HG02610 (cell line): Measurements from ENCODE around the gene ZNF322.

Experiments
- ATAC-seq: cut with Tn5 transposase; IDR thresholded peaks from one replicate; pipeline ENCODE4 v1.9.1; 2021; ENCODE audit warnings: mild to moderate bottlenecking, moderate library complexity; ENCODE audit not compliant: unreplicated experiment

ZNF322 gene

DNA sequence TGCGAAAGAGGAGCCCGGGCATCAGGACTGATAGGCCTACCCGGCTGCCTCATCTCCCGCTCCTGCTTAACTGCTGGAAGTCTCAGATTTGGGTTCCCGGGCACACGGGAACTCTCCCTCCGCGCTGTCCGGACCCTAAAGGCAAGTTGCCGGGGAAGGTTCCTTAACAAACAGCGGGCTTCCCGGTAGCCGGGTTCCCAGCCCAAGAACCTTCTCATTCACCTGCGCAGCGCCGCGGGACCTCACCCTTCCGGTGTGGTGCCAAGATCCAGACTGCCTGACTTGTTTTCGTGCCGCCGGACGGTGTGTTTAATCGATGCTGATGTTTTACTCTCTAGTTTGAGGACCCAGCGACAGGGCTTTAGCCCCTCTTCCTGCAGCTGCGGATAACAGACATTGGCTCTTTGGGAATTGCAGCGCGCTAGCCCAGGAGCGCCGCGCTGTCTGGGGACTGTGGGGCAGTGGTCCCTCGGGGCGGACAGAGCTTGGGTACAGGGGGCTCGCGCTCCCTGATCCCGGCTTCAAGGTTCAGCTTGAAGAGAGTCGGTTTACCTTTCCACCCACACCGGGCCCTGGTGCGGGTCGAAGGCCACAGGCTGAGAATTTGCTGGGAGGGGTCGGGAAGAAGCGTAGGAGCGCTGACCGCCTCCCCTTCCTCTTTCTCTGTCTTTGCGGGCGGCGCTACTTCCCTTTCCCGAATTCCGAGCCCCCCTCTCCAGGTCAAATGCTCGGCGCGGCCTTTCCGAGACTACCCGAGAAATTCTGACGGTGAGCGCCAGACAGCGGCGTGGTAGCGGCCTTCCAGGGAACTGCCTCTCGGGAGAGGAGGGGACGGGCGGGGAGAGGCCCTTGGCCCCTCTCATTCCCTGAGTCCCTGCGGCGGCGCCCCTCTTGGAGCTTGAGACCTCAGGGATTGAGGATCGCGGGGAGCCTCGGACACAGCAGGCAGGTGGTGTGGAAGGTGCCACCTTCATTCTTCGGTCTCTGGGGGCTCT lies 45.6 kb downstream of the ZNF322 start:
- no peak for ATAC-seq

GRCh38 chr6:26613201-26613600 lies 46.3 kb downstream of the ZNF322 start:
- ATAC-seq = no peak

DNA sequence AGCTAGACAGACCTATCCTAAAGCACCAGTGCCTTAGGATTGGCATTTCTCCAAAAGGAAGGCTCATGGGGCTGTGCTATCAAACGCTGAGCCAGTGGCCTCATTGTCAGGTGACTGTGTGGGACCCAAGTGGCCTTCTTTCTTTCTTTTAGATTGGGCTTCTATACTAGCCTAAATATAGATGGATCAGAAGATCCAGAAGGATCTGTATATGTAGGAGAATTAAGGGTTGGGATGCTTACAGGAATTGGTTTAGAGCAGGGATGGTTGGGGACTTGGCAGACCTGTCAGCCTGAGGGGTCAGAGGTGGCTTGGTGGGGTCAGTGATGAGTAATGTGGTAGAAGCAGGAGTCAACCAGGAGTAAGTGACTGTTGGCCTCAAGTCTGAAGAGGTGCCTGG lies 47.9 kb downstream of the ZNF322 start:
- ATAC-seq = no peak

DNA sequence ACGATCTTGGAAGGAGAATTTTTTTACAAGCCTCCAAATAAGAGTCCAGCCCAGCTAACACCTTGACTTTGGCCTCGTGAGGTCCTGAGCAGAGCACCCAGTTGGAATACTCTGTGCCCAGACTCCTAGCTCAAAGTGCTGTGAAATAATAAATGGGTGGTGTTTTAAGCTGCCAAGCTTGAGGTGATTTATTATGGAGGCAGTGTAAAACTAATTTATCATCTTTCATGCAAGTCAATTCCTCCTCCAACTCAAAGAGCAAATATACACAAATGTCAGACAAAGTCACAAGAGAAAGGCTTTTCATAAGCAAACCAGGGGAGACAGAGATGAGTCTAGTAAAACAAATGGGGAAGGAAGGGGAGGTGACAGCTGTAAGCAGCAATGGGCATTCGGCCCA lies 50.1 kb downstream of the ZNF322 start:
- no peak for ATAC-seq

DNA sequence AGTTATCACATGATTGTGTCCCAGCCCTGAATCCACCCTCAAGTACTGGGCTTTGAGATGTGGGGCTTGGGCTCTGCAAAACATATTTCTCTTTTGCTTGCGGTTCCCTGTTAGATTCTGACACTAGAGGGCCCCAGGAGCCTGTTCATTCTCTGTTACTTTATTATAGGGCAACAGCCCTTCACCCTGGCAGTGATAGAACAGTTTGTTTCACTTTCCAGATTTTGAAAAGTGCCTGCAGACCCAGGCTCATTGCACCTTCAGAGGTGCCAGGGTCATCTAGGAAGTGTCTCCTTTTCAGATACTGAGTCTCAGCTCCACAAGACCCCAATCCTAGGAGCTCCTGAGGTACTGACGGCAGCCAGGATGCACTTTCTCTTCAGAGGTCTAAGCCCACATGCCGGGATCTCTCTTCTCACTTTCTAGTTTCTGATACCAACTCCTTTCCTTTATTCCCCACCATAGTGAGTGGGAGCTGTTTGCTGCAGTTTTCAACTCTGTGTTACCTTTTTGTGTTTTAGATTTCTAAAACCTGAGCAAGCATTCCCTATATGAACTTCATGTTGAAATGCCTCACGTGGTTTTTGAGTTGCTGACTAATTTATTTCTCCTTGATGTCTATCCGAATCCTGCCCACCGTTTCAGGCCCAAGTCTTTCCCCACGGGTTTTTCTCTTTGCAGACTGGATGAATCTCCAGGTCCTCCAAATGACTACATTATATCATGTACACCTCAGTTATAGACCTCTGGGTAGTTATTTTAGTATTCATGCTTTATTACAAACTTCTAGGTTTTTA lies 51.9 kb downstream of the ZNF322 start:
- peak; percentile 82 for ATAC-seq

GRCh38 chr6:26604797-26605196 lies 54.7 kb downstream of the ZNF322 start:
- ATAC-seq = no peak

DNA sequence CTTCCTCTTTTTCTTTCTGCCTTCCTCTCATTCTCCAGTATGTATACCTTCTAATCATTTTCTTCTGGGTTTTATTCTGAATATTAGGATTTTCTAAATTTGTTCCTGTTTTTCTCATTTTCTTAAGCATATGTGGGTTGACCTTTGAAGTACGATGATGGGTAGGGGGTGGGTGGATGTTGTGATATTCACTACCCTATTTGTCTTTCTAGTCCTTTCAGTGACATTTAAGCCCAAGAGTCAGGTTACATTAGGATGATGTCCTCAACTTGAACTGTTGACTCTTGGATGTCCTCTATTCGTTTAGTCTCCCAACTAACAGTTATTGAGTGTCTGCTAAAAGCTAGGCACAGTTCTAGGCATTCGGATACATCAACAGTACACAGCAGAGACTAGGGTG lies 55.5 kb downstream of the ZNF322 start:
- no peak for ATAC-seq

GRCh38 chr6:26602262-26602661 lies 57.3 kb downstream of the ZNF322 start:
- no peak for ATAC-seq

- ATAC-seq = no peak
Observed at GRCh38 chr6:26600759-26601158, 58.8 kb downstream of the ZNF322 start.

- no peak for ATAC-seq
Observed at GRCh38 chr6:26599591-26599990, 60.0 kb downstream of the ZNF322 start.

GRCh38 chr6:26599134-26599533 lies 60.4 kb downstream of the ZNF322 start:
- no peak for ATAC-seq

- no peak for ATAC-seq
Observed at GRCh38 chr6:26598267-26598666, 61.3 kb downstream of the ZNF322 start.

GRCh38 chr6:26597821-26598220 lies 61.7 kb downstream of the ZNF322 start:
- no peak for ATAC-seq

DNA sequence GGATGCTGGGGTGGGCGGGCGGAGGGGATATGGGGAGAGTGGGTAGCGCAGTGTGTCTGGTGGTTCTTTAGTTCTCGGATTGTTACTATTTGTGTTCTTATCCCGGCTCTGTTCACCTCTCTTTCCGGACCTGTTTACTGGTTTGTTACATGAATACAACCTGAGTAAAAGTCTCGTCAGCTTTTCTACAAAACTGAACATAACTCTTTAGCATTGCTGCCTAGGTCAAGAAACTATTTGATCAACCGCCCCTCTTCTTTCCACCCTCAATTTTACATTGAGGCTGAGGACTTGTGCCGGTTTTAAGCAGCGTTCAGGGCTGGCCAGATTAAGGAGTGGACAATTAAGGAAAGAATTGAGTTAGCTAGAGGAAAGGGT lies 62.2 kb downstream of the ZNF322 start:
- no peak for ATAC-seq

DNA sequence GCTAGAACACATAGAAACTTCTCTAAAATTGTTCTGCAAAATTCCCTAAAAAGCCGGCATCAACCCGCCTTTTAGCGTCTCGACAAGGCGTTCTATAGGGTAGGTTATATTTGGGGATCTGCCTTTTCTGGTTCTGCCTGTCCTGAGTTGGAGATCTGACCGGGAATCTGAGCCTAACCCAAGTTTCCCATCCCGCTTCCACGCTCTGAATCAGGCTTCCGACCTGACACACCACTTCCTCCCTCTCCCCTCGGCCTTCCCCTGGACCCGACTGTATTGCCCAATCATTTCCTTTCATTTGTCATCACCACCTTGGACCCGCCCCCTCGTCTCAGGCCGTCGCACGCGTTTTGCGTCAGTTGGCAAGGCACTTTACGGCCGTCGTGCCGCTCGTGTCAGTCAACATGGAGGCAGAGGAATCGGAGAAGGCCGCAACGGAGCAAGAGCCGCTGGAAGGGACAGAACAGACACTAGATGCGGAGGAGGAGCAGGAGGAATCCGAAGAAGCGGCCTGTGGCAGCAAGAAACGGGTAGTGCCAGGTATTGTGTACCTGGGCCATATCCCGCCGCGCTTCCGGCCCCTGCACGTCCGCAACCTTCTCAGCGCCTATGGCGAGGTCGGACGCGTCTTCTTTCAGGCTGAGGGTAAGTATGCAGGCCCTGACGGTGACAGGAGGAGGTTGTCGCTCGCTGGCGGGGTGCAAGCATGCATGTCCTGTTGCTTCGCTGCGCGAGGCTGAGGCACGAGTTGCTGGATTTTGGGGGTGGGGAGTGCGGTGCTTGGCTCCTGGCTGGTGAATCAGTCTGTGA lies 62.8 kb downstream of the ZNF322 start, which contains the start of gene ABT1:
Gene ABT1, plus strand, starts transcription at position 375 of the 810 bp plus-strand sequence. Its CDS starts 30 bp downstream, at position 405.
- ATAC-seq = peak; percentile 79

DNA sequence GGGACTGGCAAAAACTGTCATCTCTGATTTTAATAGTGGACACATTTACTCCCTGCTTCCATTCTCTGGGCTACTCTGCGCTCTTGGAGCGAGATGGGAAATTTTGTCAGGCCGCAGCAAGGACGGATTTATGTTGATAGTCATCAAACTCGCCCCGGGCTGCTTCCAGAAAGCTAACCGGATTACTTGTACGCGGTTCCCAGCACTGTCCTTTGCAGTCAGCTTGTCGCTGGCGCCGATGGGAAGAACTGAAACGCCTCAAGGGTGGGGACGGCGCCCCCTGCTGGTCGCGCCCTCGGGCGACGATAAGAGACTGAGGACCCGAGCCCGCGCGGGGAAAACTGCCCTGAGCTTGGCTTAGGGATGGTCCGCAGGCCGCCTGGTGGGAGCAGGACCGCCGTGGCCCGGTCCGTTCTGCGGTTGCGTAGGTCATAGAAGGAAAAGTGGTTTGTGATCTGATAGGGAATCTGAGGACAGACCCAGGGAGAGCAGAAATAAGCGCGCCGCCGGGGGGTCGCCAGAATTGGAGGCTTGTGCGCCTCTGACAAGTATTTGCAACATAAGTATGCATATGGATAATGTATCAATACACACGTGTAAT lies 63.8 kb downstream of the ZNF322 start:
- peak; percentile 60 for ATAC-seq

- no peak for ATAC-seq
Observed at GRCh38 chr6:26594730-26595632, 64.6 kb downstream of the ZNF322 start.

GRCh38 chr6:26594131-26594498 lies 65.4 kb downstream of the ZNF322 start:
- no peak for ATAC-seq

GRCh38 chr6:26593278-26594130 lies 66.0 kb downstream of the ZNF322 start:
- no peak for ATAC-seq
